Panc1 (cell line): ENCODE results near the gene NSD2. TPM values are rescaled to one million over a fixed set of nuclear protein-coding genes. Genes with fewer than 3 reads are reported as not detected.

Source experiments
- ATAC-seq: fragments of 200-7000 bp; cut with Tn5 transposase; 2 replicates; pipeline ENCODE4 v1.9.1; 2020; ENCODE audit warnings: mild to moderate bottlenecking, moderate library complexity
- BruUV-seq: library from RNA; stranded (reverse); fragments of 400-500 nt; replicated peaks from 2 replicates; lab custom pipeline; 2021; lab: Mats Ljungman, UMichigan
- CTCF ChIA-PET: fragments of 300-600 bp; sonication (Branson Sonifier 250); formaldehyde crosslinking; loops from one replicate; lab custom pipeline; 2022; ENCODE audit warnings: antibody characterized with exemption; lab: Charles Lee
- POLR2A ChIA-PET: fragments of 300-600 bp; sonication (Branson Sonifier 250); formaldehyde crosslinking; loops from one replicate; lab custom pipeline; 2022; ENCODE audit warnings: antibody characterized with exemption; lab: Charles Lee
- DNase-seq: peaks from one replicate; pipeline ENCODE4 v3.0.0-alpha.2; 2010; ENCODE audit warnings: low read depth, low spot score
- H3K27ac ChIP-seq: 2 replicates; pipeline ENCODE4 v1.5.1; 2011; ENCODE audit warnings: mild to moderate bottlenecking, low read length, inconsistent platforms
- H3K27me3 ChIP-seq: fragments of 200-500 bp; sonication (Bioruptor generic); 2 replicates; pipeline ENCODE4 v1.6.0; 2014; ENCODE audit warnings: low read length, inconsistent platforms; ENCODE audit not compliant: control insufficient read depth, insufficient read depth
- H3K36me3 ChIP-seq: fragments of 200-500 bp; sonication (Bioruptor generic); 2 replicates; pipeline ENCODE4 v1.5.1; 2014; ENCODE audit warnings: inconsistent platforms, mild to moderate bottlenecking, low read length, moderate library complexity; ENCODE audit not compliant: control insufficient read depth, insufficient read depth
- H3K4me1 ChIP-seq: 2 replicates; pipeline ENCODE4 v1.5.1; 2011; ENCODE audit warnings: inconsistent platforms, mild to moderate bottlenecking, low read length, moderate library complexity; ENCODE audit not compliant: control insufficient read depth, insufficient read depth
- H3K4me3 ChIP-seq, 2 experiments: 2 replicates each; pipeline ENCODE4 v1.5.1; 2011 to 2012; ENCODE audit warnings: low read depth in 2 of 2, low read length in 2 of 2, mild to moderate bottlenecking in 2 of 2, inconsistent platforms in 1 of 2, moderate library complexity in 1 of 2
- H3K9me3 ChIP-seq: fragments of 200-500 bp; sonication (Bioruptor generic); 2 replicates; pipeline ENCODE4 v1.5.1; 2014; ENCODE audit warnings: low read depth, mild to moderate bottlenecking, inconsistent platforms, low read length, moderate library complexity; ENCODE audit not compliant: control insufficient read depth, insufficient read depth
- POLR2AphosphoS5 ChIP-seq: IDR thresholded peaks from 2 replicates; pipeline ENCODE4 v1.6.1; 2012; ENCODE audit warnings: mild to moderate bottlenecking, low read depth, low read length, moderate library complexity
- SIN3A ChIP-seq: IDR thresholded peaks from 2 replicates; pipeline ENCODE4 v1.6.1; 2012; ENCODE audit warnings: low read depth, mild to moderate bottlenecking, low read length, moderate library complexity, borderline replicate concordance; ENCODE audit not compliant: insufficient read depth
- TCF7L2 ChIP-seq: IDR thresholded peaks from 2 replicates; pipeline ENCODE4 v1.6.1; 2011; ENCODE audit warnings: mild to moderate bottlenecking, low read depth, low read length, inconsistent platforms
- in situ Hi-C: cut with HindIII; loops from 2 replicates; pipeline ENCODE4 v1.10.0; 2016; ENCODE audit warnings: low sequenced_read_pairs, low pct_unique_long_range_greater_than_20kb
- intact Hi-C: fragments of 100-400 bp; cut with micrococcal nuclease; formaldehyde crosslinking; loops from one replicate; pipeline ENCODE4 v1.10.0; 2022; ENCODE audit not compliant: unreplicated experiment
- total RNA-seq: library from RNA; stranded (reverse); gene quantifications from one replicate; pipeline ENCODE4 v1.2.1, GENCODE V29; 2021; ENCODE audit not compliant: unreplicated experiment
- TF ChIP-seq, protein P1 (sequence below), 2 experiments: IDR thresholded peaks; 2 replicates each; pipeline ENCODE4 v1.6.1; 2011 to 2012; ENCODE audit warnings: low read depth in 2 of 2, control low read depth in 1 of 2, low read length in 1 of 2, mild to moderate bottlenecking in 1 of 2, moderate library complexity in 1 of 2; ENCODE audit not compliant: insufficient read depth in 1 of 2
- TF ChIP-seq, protein P2 (sequence below): fragments of 450-650 bp; IDR thresholded peaks from 2 replicates; pipeline ENCODE4 v1.5.1; 2017; ENCODE audit warnings: mild to moderate bottlenecking

Gene NSD2
- total RNA-seq, 1 experiment from 2014 or later = 116 TPM

- Histone ChIP-seq H3K27ac (no peak overlapping the region), H3K36me3 (peaks cover 18% of the 10 kb centered on the region), H3K4me3 (no peak overlapping the region), H3K27me3 (no peaks in the 10 kb centered on the region), H3K4me1 (no peaks in the 10 kb centered on the region), H3K9me3 (no peaks in the 10 kb centered on the region)
- 0 out of 2 replicates have a peak, but pooled peaks have one; percentile 27 for ATAC-seq
- POLR2A ChIA-PET = no interaction called here
- in situ Hi-C loops = no loop called here
- CTCF ChIA-PET = no interaction called here
- no TSS peak for BruUV-seq
- no peak for TF ChIP-seq SIN3A
- TF ChIP-seq, protein P1, sequence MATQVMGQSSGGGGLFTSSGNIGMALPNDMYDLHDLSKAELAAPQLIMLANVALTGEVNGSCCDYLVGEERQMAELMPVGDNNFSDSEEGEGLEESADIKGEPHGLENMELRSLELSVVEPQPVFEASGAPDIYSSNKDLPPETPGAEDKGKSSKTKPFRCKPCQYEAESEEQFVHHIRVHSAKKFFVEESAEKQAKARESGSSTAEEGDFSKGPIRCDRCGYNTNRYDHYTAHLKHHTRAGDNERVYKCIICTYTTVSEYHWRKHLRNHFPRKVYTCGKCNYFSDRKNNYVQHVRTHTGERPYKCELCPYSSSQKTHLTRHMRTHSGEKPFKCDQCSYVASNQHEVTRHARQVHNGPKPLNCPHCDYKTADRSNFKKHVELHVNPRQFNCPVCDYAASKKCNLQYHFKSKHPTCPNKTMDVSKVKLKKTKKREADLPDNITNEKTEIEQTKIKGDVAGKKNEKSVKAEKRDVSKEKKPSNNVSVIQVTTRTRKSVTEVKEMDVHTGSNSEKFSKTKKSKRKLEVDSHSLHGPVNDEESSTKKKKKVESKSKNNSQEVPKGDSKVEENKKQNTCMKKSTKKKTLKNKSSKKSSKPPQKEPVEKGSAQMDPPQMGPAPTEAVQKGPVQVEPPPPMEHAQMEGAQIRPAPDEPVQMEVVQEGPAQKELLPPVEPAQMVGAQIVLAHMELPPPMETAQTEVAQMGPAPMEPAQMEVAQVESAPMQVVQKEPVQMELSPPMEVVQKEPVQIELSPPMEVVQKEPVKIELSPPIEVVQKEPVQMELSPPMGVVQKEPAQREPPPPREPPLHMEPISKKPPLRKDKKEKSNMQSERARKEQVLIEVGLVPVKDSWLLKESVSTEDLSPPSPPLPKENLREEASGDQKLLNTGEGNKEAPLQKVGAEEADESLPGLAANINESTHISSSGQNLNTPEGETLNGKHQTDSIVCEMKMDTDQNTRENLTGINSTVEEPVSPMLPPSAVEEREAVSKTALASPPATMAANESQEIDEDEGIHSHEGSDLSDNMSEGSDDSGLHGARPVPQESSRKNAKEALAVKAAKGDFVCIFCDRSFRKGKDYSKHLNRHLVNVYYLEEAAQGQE (IDR thresholded peaks at IDR 0.05; ENCODE audit: insufficient read depth in 1 of 2, low read depth in 2 of 2, low read length in 1 of 2) = no peak
- TF ChIP-seq, protein P2, sequence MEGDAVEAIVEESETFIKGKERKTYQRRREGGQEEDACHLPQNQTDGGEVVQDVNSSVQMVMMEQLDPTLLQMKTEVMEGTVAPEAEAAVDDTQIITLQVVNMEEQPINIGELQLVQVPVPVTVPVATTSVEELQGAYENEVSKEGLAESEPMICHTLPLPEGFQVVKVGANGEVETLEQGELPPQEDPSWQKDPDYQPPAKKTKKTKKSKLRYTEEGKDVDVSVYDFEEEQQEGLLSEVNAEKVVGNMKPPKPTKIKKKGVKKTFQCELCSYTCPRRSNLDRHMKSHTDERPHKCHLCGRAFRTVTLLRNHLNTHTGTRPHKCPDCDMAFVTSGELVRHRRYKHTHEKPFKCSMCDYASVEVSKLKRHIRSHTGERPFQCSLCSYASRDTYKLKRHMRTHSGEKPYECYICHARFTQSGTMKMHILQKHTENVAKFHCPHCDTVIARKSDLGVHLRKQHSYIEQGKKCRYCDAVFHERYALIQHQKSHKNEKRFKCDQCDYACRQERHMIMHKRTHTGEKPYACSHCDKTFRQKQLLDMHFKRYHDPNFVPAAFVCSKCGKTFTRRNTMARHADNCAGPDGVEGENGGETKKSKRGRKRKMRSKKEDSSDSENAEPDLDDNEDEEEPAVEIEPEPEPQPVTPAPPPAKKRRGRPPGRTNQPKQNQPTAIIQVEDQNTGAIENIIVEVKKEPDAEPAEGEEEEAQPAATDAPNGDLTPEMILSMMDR = no peak
- no peak for TF ChIP-seq POLR2AphosphoS5
- TF ChIP-seq TCF7L2 = no peak
- no peak for DNase-seq
- intact Hi-C loops = no loop called here
These were observed 74.1 kb downstream of the NSD2 start for GRCh38 chr4:1945124-1945895.

GRCh38 chr4:1945912-1946311 is 74.7 kb downstream of the NSD2 start:
- peaks cover 16% of the 10 kb centered on the region for H3K36me3 ChIP-seq
- intact Hi-C loops = no loop called here
- ChIA-PET CTCF (no interaction called here), POLR2A (no interaction called here)
- no peaks in the 10 kb centered on the region for H3K4me1 ChIP-seq
- no peak for ATAC-seq
- H3K27ac ChIP-seq = no peak overlapping the region
- TF ChIP-seq, protein P2 = no peak
- TF ChIP-seq SIN3A (no peak), TCF7L2 (no peak), POLR2AphosphoS5 (no peak)
- TF ChIP-seq, protein P1 (IDR thresholded peaks at IDR 0.05; ENCODE audit: insufficient read depth in 1 of 2, low read depth in 2 of 2, low read length in 1 of 2) = no peak
- H3K9me3 ChIP-seq = no peaks in the 10 kb centered on the region
- no peak overlapping the region for H3K4me3 ChIP-seq
- in situ Hi-C loops = no loop called here
- H3K27me3 ChIP-seq = no peaks in the 10 kb centered on the region
- no peak for DNase-seq
- BruUV-seq = no TSS peak
